IMR-90 (cell line): ENCODE measurements around the gene HYDIN. TPM values are rescaled to one million over a fixed set of nuclear protein-coding genes. Genes with fewer than 3 reads are reported as not detected.

Experiments
- ATAC-seq: fragments of 200-7000 bp; cut with Tn5 transposase; 2 replicates; pipeline ENCODE4 v1.9.1; 2020; ENCODE audit warnings: low read depth, mild to moderate bottlenecking, moderate library complexity
- BruUV-seq: library from RNA; stranded (reverse); fragments of 400-500 nt; replicated peaks from 2 replicates; lab custom pipeline; 2021; lab: Mats Ljungman, UMichigan
- CTCF ChIA-PET: fragments of 300-600 bp; formaldehyde crosslinking; extraction: SDS; loops from one replicate; lab custom pipeline; 2021; ENCODE audit warnings: antibody characterized with exemption; lab: Yijun Ruan, JAX
- POLR2A ChIA-PET: fragments of 300-600 bp; sonication (Branson Sonifier 250); formaldehyde crosslinking; loops from one replicate; lab custom pipeline; 2022; ENCODE audit warnings: antibody characterized with exemption; ENCODE audit not compliant: unreplicated experiment; lab: Charles Lee
- DNase-seq: peaks from one replicate; pipeline ENCODE4 v3.0.0; 2013
- H2AFZ ChIP-seq: replicated peaks from 2 replicates; pipeline ENCODE3; 2013; ENCODE audit warnings: low read length, mild to moderate bottlenecking; ENCODE audit not compliant: poor library complexity
- H2AK5ac ChIP-seq: 2 replicates; pipeline ENCODE4 v1.6.1; 2013; ENCODE audit warnings: low read depth, low read length, inconsistent platforms
- H2AK9ac ChIP-seq: replicated peaks from 2 replicates; pipeline ENCODE3; 2013; ENCODE audit warnings: mild to moderate bottlenecking, low read depth, low read length, moderate library complexity; ENCODE audit not compliant: poor library complexity
- H2BK120ac ChIP-seq: 2 replicates; pipeline ENCODE4 v1.6.1; 2013; ENCODE audit warnings: low read depth, low read length, inconsistent platforms
- H2BK15ac ChIP-seq: 3 replicates; pipeline ENCODE4 v1.6.1; 2013; ENCODE audit warnings: low read depth, low read length, inconsistent platforms
- H2BK20ac ChIP-seq: 2 replicates; pipeline ENCODE4 v1.6.1; 2013; ENCODE audit warnings: low read depth, mild to moderate bottlenecking, inconsistent platforms, low read length, moderate library complexity
- H2BK5ac ChIP-seq: 2 replicates; pipeline ENCODE4 v1.6.1; 2013; ENCODE audit warnings: mild to moderate bottlenecking, low read depth, low read length, inconsistent platforms; ENCODE audit not compliant: poor library complexity, severe bottlenecking
- H3K14ac ChIP-seq: replicated peaks from 2 replicates; pipeline ENCODE4 v1.6.1; 2013; ENCODE audit warnings: low read depth, low read length, inconsistent platforms
- H3K18ac ChIP-seq: 2 replicates; pipeline ENCODE4 v1.6.1; 2013; ENCODE audit warnings: low read depth, low read length, control low read depth
- H3K23ac ChIP-seq: 2 replicates; pipeline ENCODE4 v1.6.1; 2013; ENCODE audit warnings: low read depth, low read length, inconsistent platforms
- H3K27ac ChIP-seq: 2 replicates; pipeline ENCODE4 v1.5.1; 2013; ENCODE audit warnings: mild to moderate bottlenecking, control low read depth, low read length; ENCODE audit not compliant: insufficient read depth
- H3K27me3 ChIP-seq: 2 replicates; pipeline ENCODE4 v1.6.1; 2013; ENCODE audit warnings: low read length; ENCODE audit not compliant: control insufficient read depth, insufficient read depth
- H3K36me3 ChIP-seq: 2 replicates; pipeline ENCODE4 v1.6.1; 2013; ENCODE audit warnings: low read length, mixed read lengths; ENCODE audit not compliant: control insufficient read depth, insufficient read depth
- H3K4ac ChIP-seq: 2 replicates; pipeline ENCODE4 v1.6.1; 2013; ENCODE audit warnings: low read depth, low read length, inconsistent platforms
- H3K4me1 ChIP-seq: 2 replicates; pipeline ENCODE4 v1.6.1; 2013; ENCODE audit warnings: low read length, mixed read lengths; ENCODE audit not compliant: control insufficient read depth, insufficient read depth
- H3K4me2 ChIP-seq: 2 replicates; pipeline ENCODE4 v1.6.1; 2013; ENCODE audit warnings: low read depth, mild to moderate bottlenecking, control low read depth, low read length, moderate library complexity
- H3K4me3 ChIP-seq: 2 replicates; pipeline ENCODE4 v1.5.1; 2013; ENCODE audit warnings: low read depth, mild to moderate bottlenecking, control low read depth, low read length, moderate library complexity; ENCODE audit not compliant: insufficient read depth
- H3K56ac ChIP-seq: 2 replicates; pipeline ENCODE4 v1.6.1; 2013; ENCODE audit warnings: low read length, inconsistent platforms; ENCODE audit not compliant: insufficient read depth; ENCODE audit errors: extremely low read depth
- H3K79me1 ChIP-seq, 2 experiments: 2 replicates each; pipeline ENCODE4 v1.6.1; 2013; ENCODE audit warnings: low read length in 2 of 2, inconsistent platforms in 1 of 2, low read depth in 1 of 2
- H3K9ac ChIP-seq: 2 replicates; pipeline ENCODE4 v1.6.1; 2013; ENCODE audit warnings: low read depth, low read length, control low read depth
- H3K9me1 ChIP-seq: 2 replicates; pipeline ENCODE4 v1.6.1; 2013; ENCODE audit warnings: low read length, inconsistent platforms; ENCODE audit not compliant: insufficient read depth
- H3K9me3 ChIP-seq: 2 replicates; pipeline ENCODE4 v1.6.1; 2013; ENCODE audit warnings: low read length; ENCODE audit not compliant: control insufficient read depth, insufficient read depth
- H4K20me1 ChIP-seq: 2 replicates; pipeline ENCODE4 v1.6.1; 2013; ENCODE audit warnings: low read length, inconsistent platforms; ENCODE audit not compliant: insufficient read depth
- H4K5ac ChIP-seq: 2 replicates; pipeline ENCODE4 v1.6.1; 2013; ENCODE audit warnings: mild to moderate bottlenecking, low read depth, low read length, control low read depth
- H4K8ac ChIP-seq, 2 experiments: 2 replicates each; pipeline ENCODE4 v1.6.1; 2013; ENCODE audit warnings: low read depth in 2 of 2, low read length in 2 of 2, control low read depth in 1 of 2, inconsistent platforms in 1 of 2
- H4K91ac ChIP-seq: 2 replicates; pipeline ENCODE4 v1.6.1; 2013; ENCODE audit warnings: low read depth, low read length, inconsistent platforms; ENCODE audit not compliant: insufficient read depth
- CHD1 ChIP-seq: IDR thresholded peaks from 2 replicates; pipeline ENCODE4 v1.6.1; 2012; ENCODE audit warnings: low read depth, low read length, improper control_type of control experiment
- FOS ChIP-seq: fragments of 150-350 bp; IDR thresholded peaks from 2 replicates; pipeline ENCODE4 v1.6.1; 2016; ENCODE audit warnings: low read depth, low read length
- WGBS, 2 experiments: methylation state at CpG; one replicate each; pipeline versions ENCODE4 v1.1.5 to v1.1.7; 2013; ENCODE audit warnings: missing lambda C conversion rate in 2 of 2; ENCODE audit not compliant: insufficient read length in 1 of 2; ENCODE audit errors: extremely low coverage in 2 of 2; 5-methylcytosine and 5-hydroxymethylcytosine counted together
- dilution Hi-C: fragments of 300-500 bp; cut with HindIII; formaldehyde crosslinking; loops from one replicate; pipeline ENCODE4 v1.14.3; 2018; ENCODE audit warnings: low sequenced_read_pairs; ENCODE audit not compliant: unreplicated experiment
- in situ Hi-C: fragments of 300-500 bp; cut with MboI; formaldehyde crosslinking; loops from 3 replicates; pipeline ENCODE4 v1.14.3; 2019; ENCODE audit warnings: low sequenced_read_pairs, inconsistent platforms, mixed read lengths
- intact Hi-C: fragments of 100-400 bp; cut with micrococcal nuclease; formaldehyde crosslinking; loops from 2 replicates; pipeline ENCODE4 v1.10.0; 2022
- polyA plus RNA-seq, 3 experiments: library from polyadenylated mRNA; depleted of rRNA; stranded (reverse); fragments of >200 nt; gene quantifications; 2 replicates each; pipeline ENCODE4 v1.2.3, GENCODE V29; 2012; ENCODE audit warnings: low replicate concordance in 1 of 3
- total RNA-seq: library from RNA; depleted of rRNA; stranded (reverse); fragments of >200 nt; gene quantifications from 2 replicates; pipeline ENCODE4 v1.2.3, GENCODE V29; 2012
- TF ChIP-seq, protein P1 (sequence below): fragments of 150-350 bp; IDR thresholded peaks from 2 replicates; pipeline ENCODE4 v1.6.1; 2016; ENCODE audit warnings: low read depth, mild to moderate bottlenecking, low read length, moderate library complexity, borderline replicate concordance

The HYDIN gene
- total and polyA plus RNA-seq, 2 of the 4 experiments (the other 2 are of a cell fraction): 0.18 to 0.27 TPM

DNA sequence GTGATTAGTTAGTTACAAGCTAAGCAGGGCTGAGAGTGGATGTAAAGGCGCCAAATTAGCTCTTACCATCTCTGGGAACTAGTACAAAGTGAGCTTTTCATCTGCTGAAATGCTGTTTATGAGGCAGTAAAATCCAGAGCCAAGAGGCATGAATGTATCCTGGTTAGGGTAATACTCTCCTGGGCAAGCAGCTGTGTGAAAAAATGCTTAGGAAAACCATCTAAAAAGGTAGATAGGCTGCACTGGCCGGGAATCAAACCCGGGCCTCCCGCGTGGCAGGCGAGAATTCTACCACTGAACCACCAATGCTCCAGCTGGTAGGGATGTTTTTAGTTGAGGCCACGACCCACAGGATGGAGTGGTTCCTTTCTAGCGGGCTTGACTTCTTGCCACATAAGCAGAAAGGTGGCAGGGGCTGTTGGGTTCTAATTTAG, 452.5 kb downstream of the HYDIN start:
- Histone ChIP-seq H3K27me3 (no peaks in the 10 kb centered on the region), H3K9me3 (peaks cover 2% of the 10 kb centered on the region; the same call in 1 of the 2 replicates), H2BK5ac (no peak overlapping the region), H3K18ac (no peak overlapping the region), H3K27ac (no peak overlapping the region), H3K56ac (no peak overlapping the region), H3K36me3 (peaks cover 34% of the 10 kb centered on the region), H2AK9ac (no peak overlapping the region), H3K4me2 (no peak overlapping the region), H3K9ac (no peak overlapping the region), H3K23ac (no peak overlapping the region), H2BK120ac (no peak overlapping the region), H2BK20ac (no peak overlapping the region), H2BK15ac (no peak overlapping the region), H3K14ac (no peak overlapping the region), H2AK5ac (peak overlapping the region; percentile 61; the same call in 1 of the 2 replicates), H3K4me1 (peaks cover 3% of the 10 kb centered on the region; the same call in 1 of the 2 replicates), H3K79me1 (peaks cover 0 to 15% of the 10 kb centered on the region in 2 experiments; a peak in 2 of 4 replicates), H3K9me1 (peaks cover 10% of the 10 kb centered on the region), H2AFZ (no peak overlapping the region), H4K5ac (no peak overlapping the region), H4K8ac (no peak overlapping the region), H4K20me1 (peaks cover 9% of the 10 kb centered on the region; the same call in 1 of the 2 replicates), H4K91ac (no peak overlapping the region), H3K4ac (no peak overlapping the region), H3K4me3 (no peak overlapping the region)
- POLR2A ChIA-PET: no interaction called here
- dilution Hi-C loops (no loop called here), in situ Hi-C loops (loop anchor here (10.0 to 25.0 kb wide), 3 partner anchors 243 to 709 kb away; partner anchors contain the start of genes CMTR2 and ZNF19), intact Hi-C loops (loop anchor here (10.0 kb wide), 2 partner anchors 223 to 577 kb away; partner anchors contain the start of gene CALB2)
- ATAC-seq (peak; percentile 21), DNase-seq (peak; percentile 31)
- TF ChIP-seq FOS (peak; percentile 43; the same call in 1 of the 2 replicates), CHD1 (no peak)
- TF ChIP-seq, protein P1, sequence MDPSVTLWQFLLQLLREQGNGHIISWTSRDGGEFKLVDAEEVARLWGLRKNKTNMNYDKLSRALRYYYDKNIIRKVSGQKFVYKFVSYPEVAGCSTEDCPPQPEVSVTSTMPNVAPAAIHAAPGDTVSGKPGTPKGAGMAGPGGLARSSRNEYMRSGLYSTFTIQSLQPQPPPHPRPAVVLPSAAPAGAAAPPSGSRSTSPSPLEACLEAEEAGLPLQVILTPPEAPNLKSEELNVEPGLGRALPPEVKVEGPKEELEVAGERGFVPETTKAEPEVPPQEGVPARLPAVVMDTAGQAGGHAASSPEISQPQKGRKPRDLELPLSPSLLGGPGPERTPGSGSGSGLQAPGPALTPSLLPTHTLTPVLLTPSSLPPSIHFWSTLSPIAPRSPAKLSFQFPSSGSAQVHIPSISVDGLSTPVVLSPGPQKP: no peak
- CTCF ChIA-PET: interaction anchor here (1.2 kb wide), 1 partner anchor 10 kb away, joined by 3 read pairs; no protein-coding TSS in a partner anchor
- 100% methylated on average over 1 of the region's 8 CpGs; no CpG with 5 or more reads in 1 of the 2 experiments for WGBS, 2 experiments
- BruUV-seq: no TSS peak
